ENCODE measurements around the gene SPATS2L. TPM values are rescaled to one million over a fixed set of nuclear protein-coding genes. Genes with fewer than 3 reads are reported as not detected.

The SPATS2L gene
- total and polyA plus RNA-seq, 2 experiments from 2014 or later, result 118 to 154 TPM

DNA sequence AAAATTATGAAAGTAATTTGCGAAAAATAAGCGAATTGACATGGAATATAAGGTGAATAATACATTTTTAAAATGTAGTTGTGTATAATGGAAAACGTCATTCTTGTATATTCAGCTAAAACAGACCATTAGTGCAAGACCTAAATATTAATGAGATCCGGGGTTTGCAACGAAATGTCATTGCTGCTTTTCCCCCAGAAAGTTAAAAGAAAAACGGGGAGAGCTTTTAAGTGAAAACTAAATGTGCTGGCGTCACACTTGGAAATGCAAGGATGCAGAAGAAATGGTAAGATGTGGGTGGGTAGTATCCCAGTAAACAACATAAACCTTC, 219.0 kb downstream of the SPATS2L start (continued):
- TF ChIP-seq, protein P1, sequence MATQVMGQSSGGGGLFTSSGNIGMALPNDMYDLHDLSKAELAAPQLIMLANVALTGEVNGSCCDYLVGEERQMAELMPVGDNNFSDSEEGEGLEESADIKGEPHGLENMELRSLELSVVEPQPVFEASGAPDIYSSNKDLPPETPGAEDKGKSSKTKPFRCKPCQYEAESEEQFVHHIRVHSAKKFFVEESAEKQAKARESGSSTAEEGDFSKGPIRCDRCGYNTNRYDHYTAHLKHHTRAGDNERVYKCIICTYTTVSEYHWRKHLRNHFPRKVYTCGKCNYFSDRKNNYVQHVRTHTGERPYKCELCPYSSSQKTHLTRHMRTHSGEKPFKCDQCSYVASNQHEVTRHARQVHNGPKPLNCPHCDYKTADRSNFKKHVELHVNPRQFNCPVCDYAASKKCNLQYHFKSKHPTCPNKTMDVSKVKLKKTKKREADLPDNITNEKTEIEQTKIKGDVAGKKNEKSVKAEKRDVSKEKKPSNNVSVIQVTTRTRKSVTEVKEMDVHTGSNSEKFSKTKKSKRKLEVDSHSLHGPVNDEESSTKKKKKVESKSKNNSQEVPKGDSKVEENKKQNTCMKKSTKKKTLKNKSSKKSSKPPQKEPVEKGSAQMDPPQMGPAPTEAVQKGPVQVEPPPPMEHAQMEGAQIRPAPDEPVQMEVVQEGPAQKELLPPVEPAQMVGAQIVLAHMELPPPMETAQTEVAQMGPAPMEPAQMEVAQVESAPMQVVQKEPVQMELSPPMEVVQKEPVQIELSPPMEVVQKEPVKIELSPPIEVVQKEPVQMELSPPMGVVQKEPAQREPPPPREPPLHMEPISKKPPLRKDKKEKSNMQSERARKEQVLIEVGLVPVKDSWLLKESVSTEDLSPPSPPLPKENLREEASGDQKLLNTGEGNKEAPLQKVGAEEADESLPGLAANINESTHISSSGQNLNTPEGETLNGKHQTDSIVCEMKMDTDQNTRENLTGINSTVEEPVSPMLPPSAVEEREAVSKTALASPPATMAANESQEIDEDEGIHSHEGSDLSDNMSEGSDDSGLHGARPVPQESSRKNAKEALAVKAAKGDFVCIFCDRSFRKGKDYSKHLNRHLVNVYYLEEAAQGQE (IDR thresholded peaks at IDR 0.05; ENCODE audit: unreplicated experiment), result no peak

DNA sequence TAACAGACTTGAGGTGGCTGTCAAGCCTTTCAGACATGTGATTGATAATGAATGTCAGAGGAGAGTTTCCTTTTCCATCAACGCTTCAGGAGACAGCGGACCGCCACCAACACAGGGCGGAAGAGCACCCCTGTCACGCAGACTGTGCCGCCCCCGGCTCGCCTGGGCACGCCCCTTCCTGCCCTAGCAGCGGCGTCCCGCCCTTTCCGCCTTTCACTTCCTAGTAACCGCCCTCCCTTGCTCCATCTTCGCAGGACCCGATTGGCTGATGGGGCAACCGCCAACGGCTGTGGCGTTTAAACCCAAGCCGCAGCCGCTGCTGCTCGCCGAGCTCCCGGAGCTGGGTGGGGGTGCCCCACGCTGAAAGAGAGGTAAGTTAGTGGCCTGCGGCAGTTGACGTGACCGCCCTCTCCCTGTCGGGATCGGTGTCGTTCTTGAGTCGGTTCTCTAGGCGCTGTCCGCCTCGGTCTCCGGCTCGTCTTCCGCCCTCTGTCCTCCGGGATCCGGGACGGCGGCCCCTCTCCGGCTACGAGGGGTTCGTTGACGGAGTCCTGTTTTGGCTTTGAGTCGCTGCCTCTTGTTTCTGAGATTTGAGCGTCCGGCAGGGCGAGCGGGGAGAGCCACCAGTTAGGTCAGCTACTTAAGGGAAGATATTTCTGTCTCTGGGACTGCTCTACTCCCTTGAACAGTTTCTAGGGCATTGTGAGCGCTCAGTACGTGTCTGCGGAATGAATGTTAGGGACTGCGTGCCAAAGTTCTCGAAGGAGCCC, 219.6 kb downstream of the SPATS2L start, which contains the start of gene SGO2:
Gene SGO2 (plus strand): TSS at position 326 of the 770 bp plus-strand sequence. CDS start 6,769 bp downstream, outside the sequence.
- DNase-seq (ENCODE audit: low spot score) (peak; percentile 99), ATAC-seq (peak; percentile 99)
- peak within 1 kb of the TSS; percentile 94 for H3K4me3 ChIP-seq
- peaks cover 12% of the 10 kb centered on the region for H3K4me1 ChIP-seq (ENCODE audit: insufficient read depth)
- H3F3A ChIP-seq (replicated peaks; ENCODE audit: low read depth), result 0 out of 2 replicates have a peak, but pooled peaks cover 2% of the 10 kb centered on the region
- Mint-ChIP-seq H3K4me1 (peaks cover 7% of the 10 kb centered on the region; the same call in 1 of the 3 replicates), H3K36me3 (ENCODE audit: low read depth) (no peaks in the 10 kb centered on the region), H3K4me3 (peak within 1 kb of the TSS; percentile 90), H3K27me3 (ENCODE audit: insufficient read depth, low read depth, poor library complexity) (no peaks in the 10 kb centered on the region), H3K27ac (peak within 1 kb of the TSS; percentile 18; the same call in 1 of the 2 replicates), H3K9me3 (no peaks in the 10 kb centered on the region)
- peaks cover 11% of the 10 kb centered on the region for H4K20me1 ChIP-seq (replicated peaks; ENCODE audit: insufficient read depth)
- H3K36me3 ChIP-seq (ENCODE audit: insufficient read depth), result no peaks in the 10 kb centered on the region
- H3K79me2 ChIP-seq (replicated peaks; ENCODE audit: insufficient read depth), result peaks cover 45% of the 10 kb centered on the region
- peak within 1 kb of the TSS; percentile 91 for H2AFZ ChIP-seq
- no peaks in the 10 kb centered on the region for H3K27me3 ChIP-seq (ENCODE audit: insufficient read depth)
- TF ChIP-seq, protein P2, sequence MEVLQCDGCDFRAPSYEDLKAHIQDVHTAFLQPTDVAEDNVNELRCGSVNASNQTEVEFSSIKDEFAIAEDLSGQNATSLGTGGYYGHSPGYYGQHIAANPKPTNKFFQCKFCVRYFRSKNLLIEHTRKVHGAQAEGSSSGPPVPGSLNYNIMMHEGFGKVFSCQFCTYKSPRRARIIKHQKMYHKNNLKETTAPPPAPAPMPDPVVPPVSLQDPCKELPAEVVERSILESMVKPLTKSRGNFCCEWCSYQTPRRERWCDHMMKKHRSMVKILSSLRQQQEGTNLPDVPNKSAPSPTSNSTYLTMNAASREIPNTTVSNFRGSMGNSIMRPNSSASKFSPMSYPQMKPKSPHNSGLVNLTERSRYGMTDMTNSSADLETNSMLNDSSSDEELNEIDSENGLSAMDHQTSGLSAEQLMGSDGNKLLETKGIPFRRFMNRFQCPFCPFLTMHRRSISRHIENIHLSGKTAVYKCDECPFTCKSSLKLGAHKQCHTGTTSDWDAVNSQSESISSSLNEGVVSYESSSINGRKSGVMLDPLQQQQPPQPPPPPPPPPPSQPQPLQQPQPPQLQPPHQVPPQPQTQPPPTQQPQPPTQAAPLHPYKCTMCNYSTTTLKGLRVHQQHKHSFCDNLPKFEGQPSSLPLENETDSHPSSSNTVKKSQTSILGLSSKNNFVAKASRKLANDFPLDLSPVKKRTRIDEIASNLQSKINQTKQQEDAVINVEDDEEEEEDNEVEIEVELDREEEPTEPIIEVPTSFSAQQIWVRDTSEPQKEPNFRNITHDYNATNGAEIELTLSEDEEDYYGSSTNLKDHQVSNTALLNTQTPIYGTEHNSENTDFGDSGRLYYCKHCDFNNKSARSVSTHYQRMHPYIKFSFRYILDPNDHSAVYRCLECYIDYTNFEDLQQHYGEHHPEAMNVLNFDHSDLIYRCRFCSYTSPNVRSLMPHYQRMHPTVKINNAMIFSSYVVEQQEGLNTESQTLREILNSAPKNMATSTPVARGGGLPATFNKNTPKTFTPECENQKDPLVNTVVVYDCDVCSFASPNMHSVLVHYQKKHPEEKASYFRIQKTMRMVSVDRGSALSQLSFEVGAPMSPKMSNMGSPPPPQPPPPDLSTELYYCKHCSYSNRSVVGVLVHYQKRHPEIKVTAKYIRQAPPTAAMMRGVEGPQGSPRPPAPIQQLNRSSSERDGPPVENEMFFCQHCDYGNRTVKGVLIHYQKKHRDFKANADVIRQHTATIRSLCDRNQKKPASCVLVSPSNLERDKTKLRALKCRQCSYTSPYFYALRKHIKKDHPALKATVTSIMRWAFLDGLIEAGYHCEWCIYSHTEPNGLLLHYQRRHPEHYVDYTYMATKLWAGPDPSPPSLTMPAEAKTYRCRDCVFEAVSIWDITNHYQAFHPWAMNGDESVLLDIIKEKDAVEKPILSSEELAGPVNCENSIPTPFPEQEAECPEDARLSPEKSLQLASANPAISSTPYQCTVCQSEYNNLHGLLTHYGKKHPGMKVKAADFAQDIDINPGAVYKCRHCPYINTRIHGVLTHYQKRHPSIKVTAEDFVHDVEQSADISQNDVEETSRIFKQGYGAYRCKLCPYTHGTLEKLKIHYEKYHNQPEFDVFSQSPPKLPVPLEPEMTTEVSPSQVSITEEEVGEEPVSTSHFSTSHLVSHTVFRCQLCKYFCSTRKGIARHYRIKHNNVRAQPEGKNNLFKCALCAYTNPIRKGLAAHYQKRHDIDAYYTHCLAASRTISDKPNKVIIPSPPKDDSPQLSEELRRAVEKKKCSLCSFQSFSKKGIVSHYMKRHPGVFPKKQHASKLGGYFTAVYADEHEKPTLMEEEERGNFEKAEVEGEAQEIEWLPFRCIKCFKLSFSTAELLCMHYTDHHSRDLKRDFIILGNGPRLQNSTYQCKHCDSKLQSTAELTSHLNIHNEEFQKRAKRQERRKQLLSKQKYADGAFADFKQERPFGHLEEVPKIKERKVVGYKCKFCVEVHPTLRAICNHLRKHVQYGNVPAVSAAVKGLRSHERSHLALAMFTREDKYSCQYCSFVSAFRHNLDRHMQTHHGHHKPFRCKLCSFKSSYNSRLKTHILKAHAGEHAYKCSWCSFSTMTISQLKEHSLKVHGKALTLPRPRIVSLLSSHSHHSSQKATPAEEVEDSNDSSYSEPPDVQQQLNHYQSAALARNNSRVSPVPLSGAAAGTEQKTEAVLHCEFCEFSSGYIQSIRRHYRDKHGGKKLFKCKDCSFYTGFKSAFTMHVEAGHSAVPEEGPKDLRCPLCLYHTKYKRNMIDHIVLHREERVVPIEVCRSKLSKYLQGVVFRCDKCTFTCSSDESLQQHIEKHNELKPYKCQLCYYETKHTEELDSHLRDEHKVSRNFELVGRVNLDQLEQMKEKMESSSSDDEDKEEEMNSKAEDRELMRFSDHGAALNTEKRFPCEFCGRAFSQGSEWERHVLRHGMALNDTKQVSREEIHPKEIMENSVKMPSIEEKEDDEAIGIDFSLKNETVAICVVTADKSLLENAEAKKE (CRISPR knock-in tag; IDR thresholded peaks at IDR 0.05), result no peak
- TF ChIP-seq CREB1 (CRISPR knock-in tag; IDR thresholded peaks at IDR 0.05; ENCODE audit: low read depth) (peak; percentile 13), POLR2AphosphoS5 (IDR thresholded peaks at IDR 0.05; ENCODE audit: low read depth) (peak; percentile 92)
- peak within 1 kb of the TSS; percentile 91 for H3K4me2 ChIP-seq
- peak within 1 kb of the TSS; percentile 70; the same call in 1 of the 2 replicates for H3K27ac ChIP-seq (ENCODE audit: low read depth)
- H3K9me2 ChIP-seq (ENCODE audit: insufficient read depth), result no peaks in the 10 kb centered on the region

Measured in GM23338 (cell line).